ENCODE results near the gene HSPH1.

The HSPH1 gene

GRCh38 chr13:31201341-31202031 is 39.8 kb upstream of the HSPH1 start:
- peak; percentile 67 for DNase-seq (ENCODE audit: low read depth)
- TF ChIP-seq, protein P1, sequence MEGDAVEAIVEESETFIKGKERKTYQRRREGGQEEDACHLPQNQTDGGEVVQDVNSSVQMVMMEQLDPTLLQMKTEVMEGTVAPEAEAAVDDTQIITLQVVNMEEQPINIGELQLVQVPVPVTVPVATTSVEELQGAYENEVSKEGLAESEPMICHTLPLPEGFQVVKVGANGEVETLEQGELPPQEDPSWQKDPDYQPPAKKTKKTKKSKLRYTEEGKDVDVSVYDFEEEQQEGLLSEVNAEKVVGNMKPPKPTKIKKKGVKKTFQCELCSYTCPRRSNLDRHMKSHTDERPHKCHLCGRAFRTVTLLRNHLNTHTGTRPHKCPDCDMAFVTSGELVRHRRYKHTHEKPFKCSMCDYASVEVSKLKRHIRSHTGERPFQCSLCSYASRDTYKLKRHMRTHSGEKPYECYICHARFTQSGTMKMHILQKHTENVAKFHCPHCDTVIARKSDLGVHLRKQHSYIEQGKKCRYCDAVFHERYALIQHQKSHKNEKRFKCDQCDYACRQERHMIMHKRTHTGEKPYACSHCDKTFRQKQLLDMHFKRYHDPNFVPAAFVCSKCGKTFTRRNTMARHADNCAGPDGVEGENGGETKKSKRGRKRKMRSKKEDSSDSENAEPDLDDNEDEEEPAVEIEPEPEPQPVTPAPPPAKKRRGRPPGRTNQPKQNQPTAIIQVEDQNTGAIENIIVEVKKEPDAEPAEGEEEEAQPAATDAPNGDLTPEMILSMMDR (IDR thresholded peaks at IDR 0.05; ENCODE audit: low read length, missing control alignments), result no peak
- H3K4me3 ChIP-seq (replicated peaks; ENCODE audit: low read depth, low read length), result peak overlapping the region; percentile 57

DNA sequence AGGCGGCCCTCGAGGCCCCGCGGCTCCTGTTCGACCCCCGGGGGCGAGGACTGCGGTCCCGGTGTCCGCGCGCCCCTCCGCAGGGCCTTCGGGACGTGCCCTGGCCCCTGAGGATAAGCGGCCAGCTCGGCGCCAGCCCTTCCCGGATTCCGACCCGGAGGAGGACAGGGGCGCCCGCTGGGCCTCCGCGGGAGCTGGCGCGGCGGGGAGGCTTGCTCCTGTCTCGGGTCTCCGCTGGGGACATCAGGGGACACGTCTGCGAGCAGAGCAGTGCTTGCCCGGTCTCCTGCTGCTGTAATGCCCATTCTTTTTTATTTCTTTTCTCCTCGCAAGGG is 38.9 kb upstream of the HSPH1 start:
- no peak for DNase-seq (ENCODE audit: low read depth)
- peak overlapping the region; percentile 57 for H3K4me3 ChIP-seq (replicated peaks; ENCODE audit: low read depth, low read length)
- TF ChIP-seq, protein P1 (IDR thresholded peaks at IDR 0.05; ENCODE audit: low read length, missing control alignments), result no peak

- peak; percentile 80 for DNase-seq (ENCODE audit: low read depth)
- TF ChIP-seq, protein P1 (IDR thresholded peaks at IDR 0.05; ENCODE audit: low read length, missing control alignments), result peak; percentile 36
- H3K4me3 ChIP-seq (replicated peaks; ENCODE audit: low read depth, low read length), result peak within 1 kb of the TSS; percentile 57
Observed at GRCh38 chr13:31199849-31200636, 38.3 kb upstream of the HSPH1 start, which contains the start of gene B3GLCT. Gene B3GLCT (plus strand): TSS chr13:31199975. CDS start chr13:31200085, 110 bp downstream.

GRCh38 chr13:31199527-31199848 is 37.8 kb upstream of the HSPH1 start:
- TF ChIP-seq, protein P1 (IDR thresholded peaks at IDR 0.05; ENCODE audit: low read length, missing control alignments), result no peak
- peak overlapping the region; percentile 57 for H3K4me3 ChIP-seq (replicated peaks; ENCODE audit: low read depth, low read length)
- DNase-seq (ENCODE audit: low read depth), result no peak

DNA sequence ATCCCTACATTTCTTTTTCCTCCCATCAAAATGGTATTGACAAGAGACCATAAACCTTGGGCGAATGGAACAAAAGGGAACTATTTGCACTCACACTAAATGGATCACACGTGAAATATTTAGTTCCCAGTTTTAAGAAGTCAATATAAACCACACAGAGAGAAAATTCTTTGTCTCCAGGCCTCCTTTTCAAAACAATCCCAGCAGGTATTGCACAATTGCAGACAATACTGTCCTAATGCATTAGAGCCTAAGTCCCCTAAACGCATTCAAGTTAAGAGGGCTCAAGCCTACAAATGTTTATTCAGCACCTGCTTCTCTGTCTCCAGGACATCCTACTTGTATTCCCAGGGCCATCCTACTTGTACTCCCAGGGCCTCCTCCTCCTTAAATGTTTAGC is 36.8 kb upstream of the HSPH1 start:
- no peak overlapping the region for H3K4me3 ChIP-seq (replicated peaks; ENCODE audit: low read depth, low read length)
- DNase-seq (ENCODE audit: low read depth), result peak; percentile 58
- TF ChIP-seq, protein P1 (IDR thresholded peaks at IDR 0.05; ENCODE audit: low read length, missing control alignments), result no peak

DNA sequence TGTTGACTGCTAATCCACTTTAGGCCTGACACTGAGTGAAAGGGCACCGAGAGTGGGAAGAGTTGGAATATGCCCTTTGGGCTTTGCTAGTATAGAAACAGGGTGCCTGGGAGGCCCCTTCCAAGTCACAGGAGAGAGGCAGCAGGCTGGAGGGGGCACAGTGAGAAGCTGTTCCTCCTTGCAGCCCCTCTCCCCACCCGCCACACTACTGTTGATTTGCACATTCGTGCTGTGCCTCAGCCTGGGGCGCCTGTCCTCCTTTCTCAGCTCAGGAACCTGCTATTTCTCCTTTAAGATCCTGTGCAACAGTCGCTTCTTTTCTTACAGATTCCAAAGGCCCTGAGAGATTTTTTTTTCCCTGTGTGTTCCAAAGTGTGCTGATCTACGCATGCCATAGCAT is 35.3 kb upstream of the HSPH1 start:
- DNase-seq (ENCODE audit: low read depth), result no peak
- TF ChIP-seq, protein P1 (IDR thresholded peaks at IDR 0.05; ENCODE audit: low read length, missing control alignments), result no peak
- no peak overlapping the region for H3K4me3 ChIP-seq (replicated peaks; ENCODE audit: low read depth, low read length)
